Lower lobe of right lung (tissue), 2 donors: ENCODE results near the gene TMEM109. TPM values are rescaled to one million over a fixed set of nuclear protein-coding genes. Genes with fewer than 3 reads are reported as not detected.
A peak's percentile ranks its signal among the peaks of the same experiment; 100 is the strongest.

Experiments used
- ATAC-seq, 2 donors: fragments of 200-7000 bp; cut with Tn5 transposase; one replicate each; pipeline ENCODE4 v1.9.1; 2020 to 2022; ENCODE audit warnings: mild to moderate bottlenecking in 2 of 2, moderate library complexity in 2 of 2
- DNase-seq: peaks from one replicate; pipeline ENCODE4 v3.0.0-alpha.2; 2020
- H3K27ac ChIP-seq: fragments of 200-600 bp; one replicate; pipeline ENCODE4 v1.8.0; 2022
- H3K27me3 ChIP-seq: fragments of 200-600 bp; one replicate; pipeline ENCODE4 v1.8.0; 2022; ENCODE audit warnings: low read depth
- H3K36me3 ChIP-seq: fragments of 200-600 bp; one replicate; pipeline ENCODE4 v1.8.0; 2022; ENCODE audit warnings: mild to moderate bottlenecking
- H3K4me1 ChIP-seq: fragments of 200-600 bp; one replicate; pipeline ENCODE4 v1.8.0; 2022
- H3K4me3 ChIP-seq: fragments of 200-600 bp; one replicate; pipeline ENCODE4 v1.8.0; 2022; ENCODE audit warnings: mild to moderate bottlenecking
- H3K9me3 ChIP-seq: fragments of 200-600 bp; one replicate; pipeline ENCODE4 v1.8.0; 2022
- intact Hi-C: fragments of 100-400 bp; cut with DNase I; formaldehyde crosslinking; loops from one replicate; pipeline ENCODE4 v1.11.0; 2022
- total RNA-seq: library from RNA; stranded (reverse); fragmentation: NEBNext Ultra II Directional; extraction: Animal tissue kit (Norgen Biotek cat#: 25700); gene quantifications from one replicate; pipeline ENCODE4 v1.2.1, GENCODE V29; 2021
- TF ChIP-seq, protein P1 (sequence below): fragments of 200-600 bp; IDR thresholded peaks from one replicate; pipeline ENCODE4 v1.8.0; 2022; ENCODE audit warnings: antibody characterized with exemption, mild to moderate bottlenecking
- donor health status: DM: no; HTN: yes; CAD: no; lungs with severe emphysema.

Gene TMEM109
- total RNA-seq, 1 donor from 2014 or later: 142 TPM

DNA sequence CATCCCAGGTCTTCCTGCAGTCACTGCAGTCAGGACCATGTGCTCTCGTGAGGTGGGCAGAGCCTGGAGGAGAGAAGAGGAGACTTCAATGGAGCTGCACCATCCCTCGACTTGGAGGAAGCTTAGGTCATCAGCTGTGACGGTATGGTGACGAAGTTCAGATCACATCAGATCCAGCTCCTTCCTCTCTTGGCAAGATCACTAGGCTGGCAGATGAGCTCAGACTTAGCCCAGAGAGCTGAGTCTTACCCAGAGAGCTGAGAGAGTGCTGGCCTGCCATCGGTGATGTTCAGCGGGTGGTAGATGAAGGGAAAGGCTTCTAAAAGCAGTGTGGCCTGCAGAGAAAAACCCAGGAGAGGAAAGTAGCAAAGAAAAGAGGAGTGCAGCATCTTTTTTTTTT, 39.8 kb downstream of the TMEM109 start:
- DNase-seq (no peak), ATAC-seq (peak; percentile 22 to 36)
- H3K9me3 ChIP-seq: no peaks in the 10 kb centered on the region
- TF ChIP-seq, protein P1, sequence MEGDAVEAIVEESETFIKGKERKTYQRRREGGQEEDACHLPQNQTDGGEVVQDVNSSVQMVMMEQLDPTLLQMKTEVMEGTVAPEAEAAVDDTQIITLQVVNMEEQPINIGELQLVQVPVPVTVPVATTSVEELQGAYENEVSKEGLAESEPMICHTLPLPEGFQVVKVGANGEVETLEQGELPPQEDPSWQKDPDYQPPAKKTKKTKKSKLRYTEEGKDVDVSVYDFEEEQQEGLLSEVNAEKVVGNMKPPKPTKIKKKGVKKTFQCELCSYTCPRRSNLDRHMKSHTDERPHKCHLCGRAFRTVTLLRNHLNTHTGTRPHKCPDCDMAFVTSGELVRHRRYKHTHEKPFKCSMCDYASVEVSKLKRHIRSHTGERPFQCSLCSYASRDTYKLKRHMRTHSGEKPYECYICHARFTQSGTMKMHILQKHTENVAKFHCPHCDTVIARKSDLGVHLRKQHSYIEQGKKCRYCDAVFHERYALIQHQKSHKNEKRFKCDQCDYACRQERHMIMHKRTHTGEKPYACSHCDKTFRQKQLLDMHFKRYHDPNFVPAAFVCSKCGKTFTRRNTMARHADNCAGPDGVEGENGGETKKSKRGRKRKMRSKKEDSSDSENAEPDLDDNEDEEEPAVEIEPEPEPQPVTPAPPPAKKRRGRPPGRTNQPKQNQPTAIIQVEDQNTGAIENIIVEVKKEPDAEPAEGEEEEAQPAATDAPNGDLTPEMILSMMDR: no peak
- intact Hi-C loops: no loop called here
- peak overlapping the region; percentile 33 for H3K27ac ChIP-seq
- H3K4me1 ChIP-seq: peaks cover 36% of the 10 kb centered on the region
- no peaks in the 10 kb centered on the region for H3K36me3 ChIP-seq
- no peaks in the 10 kb centered on the region for H3K27me3 ChIP-seq
- no peak overlapping the region for H3K4me3 ChIP-seq

DNA sequence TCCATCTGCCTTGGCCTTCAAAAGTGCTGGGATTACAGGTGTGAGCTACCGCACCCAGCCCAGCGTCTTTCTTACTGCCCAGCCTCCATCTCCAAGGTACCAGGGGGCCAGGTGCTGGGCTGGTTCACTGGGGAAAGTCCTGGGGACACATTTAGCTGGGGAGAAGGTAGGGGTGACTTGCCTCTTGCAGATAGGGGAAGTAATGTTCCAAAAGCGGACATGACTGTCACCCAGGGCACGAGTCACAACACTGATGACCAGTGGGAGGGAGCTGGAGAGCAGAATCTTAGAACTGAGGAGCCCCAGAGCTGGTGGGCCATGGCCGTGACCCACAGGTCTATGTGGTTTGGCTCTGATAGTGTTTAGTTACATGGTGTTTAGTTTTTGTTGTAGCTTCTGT, 40.5 kb downstream of the TMEM109 start:
- intact Hi-C loops: no loop called here
- TF ChIP-seq, protein P1: no peak
- Histone ChIP-seq H3K9me3 (no peaks in the 10 kb centered on the region), H3K27ac (peak overlapping the region; percentile 33), H3K4me3 (no peak overlapping the region), H3K36me3 (no peaks in the 10 kb centered on the region), H3K4me1 (peaks cover 33% of the 10 kb centered on the region), H3K27me3 (no peaks in the 10 kb centered on the region)
- peak; percentile 30 to 51 for ATAC-seq
- no peak for DNase-seq

DNA sequence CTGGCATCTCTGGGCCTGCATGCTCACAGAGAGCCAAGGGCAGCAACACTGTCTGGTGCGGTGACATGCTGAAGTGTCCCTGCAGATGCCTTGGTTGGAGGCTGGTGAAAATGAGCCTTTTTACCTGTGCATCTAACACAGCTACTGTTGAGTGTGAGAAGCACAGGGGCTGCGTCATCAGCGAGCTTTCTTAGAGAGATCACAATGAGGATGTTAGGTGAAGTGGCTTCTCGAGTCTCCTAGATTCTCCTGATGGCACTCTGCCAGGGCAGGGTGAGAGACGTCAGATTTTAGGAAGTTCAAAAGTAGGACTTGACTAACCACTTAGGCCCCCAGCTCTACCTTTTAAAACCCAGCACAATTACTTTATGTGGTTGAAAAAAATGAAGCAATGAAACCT, 41.6 kb downstream of the TMEM109 start:
- intact Hi-C loops: no loop called here
- TF ChIP-seq, protein P1: no peak
- no peak overlapping the region for H3K27ac ChIP-seq
- no peaks in the 10 kb centered on the region for H3K36me3 ChIP-seq
- no peaks in the 10 kb centered on the region for H3K9me3 ChIP-seq
- no peak overlapping the region for H3K4me3 ChIP-seq
- peaks cover 21% of the 10 kb centered on the region for H3K4me1 ChIP-seq
- DNase-seq (no peak), ATAC-seq (no peak)
- H3K27me3 ChIP-seq: no peaks in the 10 kb centered on the region

DNA sequence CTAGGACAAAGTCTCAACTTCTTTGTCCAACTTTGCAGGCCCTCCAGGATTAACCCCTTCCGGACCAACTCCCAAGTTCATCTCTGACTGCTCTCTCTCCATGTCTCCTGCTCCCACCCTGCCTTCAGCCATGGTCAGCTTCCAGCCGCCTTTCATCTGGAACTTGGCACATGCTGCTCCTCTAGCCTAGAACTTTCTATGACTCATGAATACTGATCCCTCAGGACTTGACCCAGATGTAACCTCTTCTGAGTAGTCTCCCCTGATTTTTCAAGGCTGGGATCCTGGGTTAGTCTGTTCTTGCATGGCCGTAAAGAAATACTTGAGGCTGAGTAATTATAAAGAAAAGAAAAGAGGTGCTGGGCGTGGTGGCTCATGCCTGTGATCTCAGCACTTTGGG, 43.2 kb downstream of the TMEM109 start:
- DNase-seq (no peak), ATAC-seq (no peak)
- Histone ChIP-seq H3K27me3 (no peaks in the 10 kb centered on the region), H3K4me1 (peaks cover 15% of the 10 kb centered on the region), H3K9me3 (no peaks in the 10 kb centered on the region), H3K36me3 (no peaks in the 10 kb centered on the region), H3K4me3 (no peak overlapping the region), H3K27ac (no peak overlapping the region)
- TF ChIP-seq, protein P1: no peak
- intact Hi-C loops: no loop called here

DNA sequence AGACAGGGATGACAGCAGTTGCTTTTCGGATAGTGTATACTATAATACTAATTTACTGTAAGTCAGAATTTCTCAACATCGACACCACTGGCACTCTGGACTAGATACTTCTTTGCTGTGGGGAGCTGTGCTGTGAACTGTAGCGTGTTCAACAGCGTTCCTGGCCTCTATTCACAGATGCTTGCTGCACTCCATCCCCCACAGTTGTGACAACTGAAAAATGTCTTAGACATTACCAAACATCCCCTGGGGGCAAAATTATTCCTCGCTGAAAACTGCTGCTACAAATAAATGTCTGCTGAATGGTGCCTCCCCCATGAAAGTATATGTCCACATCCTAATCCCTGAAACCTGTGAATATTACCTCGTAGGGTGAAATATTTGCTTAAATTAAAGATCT, 45.5 kb downstream of the TMEM109 start:
- DNase-seq: no peak
- no peak for ATAC-seq
- intact Hi-C loops: no loop called here
- H3K27me3 ChIP-seq: no peaks in the 10 kb centered on the region
- H3K4me1 ChIP-seq: peaks cover 8% of the 10 kb centered on the region
- no peak overlapping the region for H3K27ac ChIP-seq
- no peaks in the 10 kb centered on the region for H3K9me3 ChIP-seq
- no peak overlapping the region for H3K4me3 ChIP-seq
- TF ChIP-seq, protein P1: no peak
- no peaks in the 10 kb centered on the region for H3K36me3 ChIP-seq

DNA sequence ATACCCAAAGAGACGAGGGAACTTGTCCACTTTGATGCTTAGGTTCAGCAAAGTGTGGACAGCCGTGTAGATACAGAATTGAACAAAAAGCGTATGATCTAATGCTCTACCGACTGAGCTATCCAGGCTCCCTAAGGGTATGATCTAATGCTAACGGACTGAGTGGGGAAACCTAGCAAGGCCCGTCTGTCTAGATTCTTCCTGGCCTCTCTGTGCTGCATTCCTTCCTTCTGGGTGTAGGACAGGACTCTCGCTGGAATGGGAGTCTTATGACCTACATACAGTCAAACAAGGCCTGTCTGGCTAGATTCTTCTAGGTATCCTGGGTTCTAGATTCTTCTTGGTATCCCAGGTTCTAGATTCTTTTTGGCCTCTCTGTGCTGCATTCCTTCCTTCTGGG, 46.4 kb downstream of the TMEM109 start:
- intact Hi-C loops: no loop called here
- no peak for DNase-seq
- TF ChIP-seq, protein P1: no peak
- H3K4me1 ChIP-seq: peaks cover 8% of the 10 kb centered on the region
- H3K27ac ChIP-seq: no peak overlapping the region
- H3K27me3 ChIP-seq: no peaks in the 10 kb centered on the region
- no peaks in the 10 kb centered on the region for H3K9me3 ChIP-seq
- H3K4me3 ChIP-seq: no peak overlapping the region
- H3K36me3 ChIP-seq: no peaks in the 10 kb centered on the region
- ATAC-seq: peak in 1 of 2 donors; percentile 19
